Subcutaneous abdominal adipose tissue (tissue), 5 donors: ENCODE data around the gene POLR3A.

Experiments used
- H3K27ac ChIP-seq: one replicate; pipeline ENCODE4 v1.7.0; 2013; ENCODE audit warnings: low read depth, mild to moderate bottlenecking, inconsistent platforms, low read length, moderate library complexity
- H3K27me3 ChIP-seq, 5 donors: one replicate each; pipeline ENCODE4 v1.7.0; 2013; ENCODE audit warnings: low read length in 5 of 5, inconsistent platforms in 1 of 5; ENCODE audit not compliant: control insufficient read depth in 5 of 5, insufficient read depth in 4 of 5
- H3K36me3 ChIP-seq, 5 donors: one replicate each; pipeline ENCODE4 v1.7.0; 2013; ENCODE audit warnings: low read length in 5 of 5; ENCODE audit not compliant: control insufficient read depth in 5 of 5, insufficient read depth in 5 of 5
- H3K4me1 ChIP-seq, 5 donors: one replicate each; pipeline ENCODE4 v1.7.0; 2013; ENCODE audit warnings: low read length in 5 of 5, mild to moderate bottlenecking in 3 of 5, moderate library complexity in 1 of 5; ENCODE audit not compliant: control insufficient read depth in 5 of 5, insufficient read depth in 5 of 5
- H3K4me3 ChIP-seq, 5 donors: one replicate each; pipeline ENCODE4 v1.7.0; 2013; ENCODE audit warnings: low read length in 5 of 5, low read depth in 1 of 5
- H3K9ac ChIP-seq, 5 donors: one replicate each; pipeline ENCODE4 v1.7.0; 2013; ENCODE audit warnings: low read length in 5 of 5, mild to moderate bottlenecking in 4 of 5, moderate library complexity in 3 of 5
- H3K9me3 ChIP-seq, 5 donors: one replicate each; pipeline ENCODE4 v1.7.0; 2013; ENCODE audit warnings: low read length in 5 of 5; ENCODE audit not compliant: control insufficient read depth in 5 of 5
- donor health status: healthy.
- donor health status: healthy.
- donor health status: healthy.
- donor health status: healthy.
- donor health status: healthy.

POLR3A gene

GRCh38 chr10:77984986-77985385 is 44.3 kb downstream of the POLR3A start:
- no peaks in the 10 kb centered on the region for H3K9me3 ChIP-seq
- H3K27ac ChIP-seq, result no peak overlapping the region
- H3K4me1 ChIP-seq, result peaks cover 0 to 22% (median 4%) of the 10 kb centered on the region in 5 donors
- no peak overlapping the region for H3K4me3 ChIP-seq
- H3K9ac ChIP-seq, result no peak overlapping the region
- no peaks in the 10 kb centered on the region for H3K27me3 ChIP-seq
- H3K36me3 ChIP-seq, result peaks cover 24 to 96% (median 91%) of the 10 kb centered on the region in 5 donors

- Histone ChIP-seq H3K27me3 (no peaks in the 10 kb centered on the region), H3K27ac (peak overlapping the region; percentile 24), H3K4me1 (peaks cover 0 to 22% (median 4%) of the 10 kb centered on the region in 5 donors), H3K9me3 (no peaks in the 10 kb centered on the region), H3K36me3 (peaks cover 23 to 95% (median 90%) of the 10 kb centered on the region in 5 donors), H3K9ac (no peak overlapping the region), H3K4me3 (peak overlapping the region in 1 of 5 donors; percentile 13)
Measured at GRCh38 chr10:77983384-77984341, 45.7 kb downstream of the POLR3A start.

- Histone ChIP-seq H3K9me3 (no peaks in the 10 kb centered on the region), H3K4me1 (peaks cover 0 to 22% (median 4%) of the 10 kb centered on the region in 5 donors), H3K36me3 (peaks cover 23 to 95% (median 88%) of the 10 kb centered on the region in 5 donors), H3K27ac (no peak overlapping the region), H3K9ac (no peak overlapping the region), H3K27me3 (no peaks in the 10 kb centered on the region), H3K4me3 (no peak overlapping the region)
Measured at GRCh38 chr10:77981281-77981680, 48.0 kb downstream of the POLR3A start.

- Histone ChIP-seq H3K27ac (no peak overlapping the region), H3K4me1 (peaks cover 0 to 11% (median 4%) of the 10 kb centered on the region in 5 donors), H3K27me3 (no peaks in the 10 kb centered on the region), H3K36me3 (peaks cover 14 to 85% (median 71%) of the 10 kb centered on the region in 5 donors), H3K4me3 (no peak overlapping the region), H3K9me3 (no peaks in the 10 kb centered on the region), H3K9ac (no peak overlapping the region)
Measured at GRCh38 chr10:77979221-77979620, 50.1 kb downstream of the POLR3A start.

- Histone ChIP-seq H3K27me3 (no peaks in the 10 kb centered on the region), H3K9ac (no peak overlapping the region), H3K9me3 (no peaks in the 10 kb centered on the region), H3K36me3 (peaks cover 10 to 76% (median 64%) of the 10 kb centered on the region in 5 donors), H3K4me3 (no peak overlapping the region), H3K4me1 (peaks cover 0 to 3% (median 3%) of the 10 kb centered on the region in 5 donors), H3K27ac (no peak overlapping the region)
Measured at GRCh38 chr10:77978360-77978759, 51.0 kb downstream of the POLR3A start.

GRCh38 chr10:77977934-77978333 is 51.4 kb downstream of the POLR3A start:
- Histone ChIP-seq H3K9me3 (no peaks in the 10 kb centered on the region), H3K36me3 (peaks cover 10 to 72% (median 59%) of the 10 kb centered on the region in 5 donors), H3K27me3 (no peaks in the 10 kb centered on the region), H3K4me1 (no peaks in the 10 kb centered on the region), H3K4me3 (no peak overlapping the region), H3K27ac (no peak overlapping the region), H3K9ac (no peak overlapping the region)

GRCh38 chr10:77977016-77977415 is 52.3 kb downstream of the POLR3A start:
- no peaks in the 10 kb centered on the region for H3K9me3 ChIP-seq
- no peak overlapping the region for H3K4me3 ChIP-seq
- H3K27ac ChIP-seq, result no peak overlapping the region
- H3K9ac ChIP-seq, result no peak overlapping the region
- no peaks in the 10 kb centered on the region for H3K4me1 ChIP-seq
- no peaks in the 10 kb centered on the region for H3K27me3 ChIP-seq
- peaks cover 10 to 63% (median 50%) of the 10 kb centered on the region in 5 donors for H3K36me3 ChIP-seq

- no peak overlapping the region for H3K4me3 ChIP-seq
- H3K27ac ChIP-seq, result no peak overlapping the region
- H3K4me1 ChIP-seq, result peaks cover 2 to 11% (median 11%) of the 10 kb centered on the region in 5 donors
- H3K9ac ChIP-seq, result no peak overlapping the region
- H3K9me3 ChIP-seq, result no peaks in the 10 kb centered on the region
- no peaks in the 10 kb centered on the region for H3K27me3 ChIP-seq
- peaks cover 3 to 47% (median 35%) of the 10 kb centered on the region in 5 donors for H3K36me3 ChIP-seq
Measured at GRCh38 chr10:77975086-77975666, 54.1 kb downstream of the POLR3A start.

- Histone ChIP-seq H3K9me3 (no peaks in the 10 kb centered on the region), H3K4me1 (peaks cover 2 to 11% (median 11%) of the 10 kb centered on the region in 5 donors), H3K27ac (no peak overlapping the region), H3K4me3 (no peak overlapping the region), H3K27me3 (no peaks in the 10 kb centered on the region), H3K9ac (no peak overlapping the region), H3K36me3 (peaks cover 0 to 40% (median 29%) of the 10 kb centered on the region in 5 donors)
Measured at GRCh38 chr10:77974396-77975074, 54.8 kb downstream of the POLR3A start.
